Measurements from ENCODE around the gene EMP2. TPM values are rescaled to one million over a fixed set of nuclear protein-coding genes. Genes with fewer than 3 reads are reported as not detected.

Gene EMP2
- total and polyA plus RNA-seq, 10 donors = 2.8 to 37.2 (median 19.5) TPM

GRCh38 chr16:10581507-10581906 is 1.1 kb upstream of the EMP2 start:
- DNase-seq = no peak
- Histone ChIP-seq H3K27ac (peak overlapping the region in 4 of 8 donors; percentile 81 to 86 (median 84)), H3K36me3 (no peaks in the 10 kb centered on the region), H3K4me1 (peaks cover 5 to 50% (median 32%) of the 10 kb centered on the region in 6 donors), H3K9me3 (no peaks in the 10 kb centered on the region), H3K27me3 (replicated peaks in 1 of 7) (peaks cover 0 to 71% (median 11%) of the 10 kb centered on the region in 7 donors), H3K4me3 (no peak overlapping the region)
- intact Hi-C loops (cut with DNase I; ENCODE audit: low total_unique reads) = no loop called here
- WGBS, 5 donors = 64 to 69% (median 67%) methylated on average over 2 of the region's 2 CpGs
- no peak for TF ChIP-seq POLR2AphosphoS5 (IDR thresholded peaks at IDR 0.05)

GRCh38 chr16:10580883-10581247 is 467 bp upstream of the EMP2 start:
- no peak for TF ChIP-seq POLR2AphosphoS5 (IDR thresholded peaks at IDR 0.05)
- TF ChIP-seq POLR2A (IDR thresholded peaks at IDR 0.05) = no peak
- no peak for TF ChIP-seq CTCF (IDR thresholded peaks at IDR 0.05 in 8 of 11, conservative IDR thresholded peaks at IDR 0.05 in 3 of 11)
- Histone ChIP-seq H3K36me3 (no peaks in the 10 kb centered on the region), H3K27me3 (replicated peaks in 1 of 7) (peaks cover 0 to 70% (median 11%) of the 10 kb centered on the region in 7 donors), H3K4me3 (peak overlapping the region in 7 of 8 donors; percentile 42 to 77 (median 57)), H3K4me1 (peaks cover 5 to 53% (median 32%) of the 10 kb centered on the region in 6 donors), H3K27ac (peak overlapping the region in 7 of 8 donors; percentile 74 to 88 (median 83)), H3K9me3 (no peaks in the 10 kb centered on the region)
- 36 to 46% (median 40%) methylated on average over 7 of the region's 7 CpGs for WGBS, 5 donors
- intact Hi-C loops (cut with DNase I; ENCODE audit: low total_unique reads) = no loop called here
- no peak for DNase-seq

- peaks cover 0 to 57% (median 11%) of the 10 kb centered on the region in 7 donors for H3K27me3 ChIP-seq (replicated peaks in 1 of 7)
- intact Hi-C loops (cut with DNase I; ENCODE audit: low total_unique reads) = no loop called here
- H3K36me3 ChIP-seq = no peaks in the 10 kb centered on the region
- TF ChIP-seq POLR2A (IDR thresholded peaks at IDR 0.05) (no peak), POLR2AphosphoS5 (IDR thresholded peaks at IDR 0.05) (no peak), CTCF (IDR thresholded peaks at IDR 0.05 in 8 of 11, conservative IDR thresholded peaks at IDR 0.05 in 3 of 11) (no peak)
- H3K9me3 ChIP-seq = no peaks in the 10 kb centered on the region
- H3K4me3 ChIP-seq = peak overlapping the region; percentile 42 to 77 (median 56)
- WGBS, 5 donors = 28 to 57% (median 34%) methylated on average over 1 to 6 of the region's 6 CpGs
- H3K4me1 ChIP-seq = peaks cover 5 to 53% (median 34%) of the 10 kb centered on the region in 6 donors
- no peak for DNase-seq
- H3K27ac ChIP-seq = peak overlapping the region in 6 of 8 donors; percentile 74 to 86 (median 82)
Observed at GRCh38 chr16:10579575-10579964, 828 bp downstream of the EMP2 start.

- DNase-seq = no peak
- WGBS, 5 donors = 64 to 78% (median 72%) methylated on average over 16 to 20 of the region's 20 CpGs
- intact Hi-C loops (cut with DNase I; ENCODE audit: low total_unique reads) = no loop called here
- H3K27ac ChIP-seq = peak overlapping the region in 5 of 8 donors; percentile 25 to 53 (median 37)
- no peaks in the 10 kb centered on the region for H3K36me3 ChIP-seq
- TF ChIP-seq POLR2A (IDR thresholded peaks at IDR 0.05) = no peak
- TF ChIP-seq CTCF (IDR thresholded peaks at IDR 0.05 in 8 of 11, conservative IDR thresholded peaks at IDR 0.05 in 3 of 11) = no peak
- no peak for TF ChIP-seq POLR2AphosphoS5 (IDR thresholded peaks at IDR 0.05)
- no peaks in the 10 kb centered on the region for H3K9me3 ChIP-seq
- peak overlapping the region in 4 of 8 donors; percentile 11 to 77 (median 59) for H3K4me3 ChIP-seq
- H3K4me1 ChIP-seq = peaks cover 5 to 53% (median 34%) of the 10 kb centered on the region in 6 donors
- H3K27me3 ChIP-seq (replicated peaks in 1 of 7) = peaks cover 0 to 48% (median 11%) of the 10 kb centered on the region in 7 donors
Observed at GRCh38 chr16:10578474-10579316, 1.7 kb downstream of the EMP2 start.

All from spleen (tissue), 11 donors.